HEK293 (cell line): ENCODE data around the gene DNAJC3.
A peak's percentile ranks its signal among the peaks of the same experiment; 100 is the strongest.

Experiments
- FEZF1 ChIP-seq: fragments of 450-650 bp; formaldehyde crosslinking; IDR thresholded peaks from 2 replicates; pipeline ENCODE4 v1.5.1; 2016; ENCODE audit warnings: missing biosample characterization, missing genetic modification characterization
- GLIS1 ChIP-seq: fragments of 450-650 bp; formaldehyde crosslinking; IDR thresholded peaks from 2 replicates; pipeline ENCODE4 v1.5.1; 2016; ENCODE audit warnings: missing biosample characterization, missing genetic modification characterization
- RBAK ChIP-seq: fragments of 450-650 bp; formaldehyde crosslinking; IDR thresholded peaks from 2 replicates; pipeline ENCODE4 v1.5.1; 2016; ENCODE audit warnings: missing biosample characterization, missing genetic modification characterization
- TRIM28 ChIP-seq: IDR thresholded peaks from 2 replicates; pipeline ENCODE4 v1.6.1; 2011; ENCODE audit warnings: low read length, control low read depth, borderline replicate concordance
- ZBTB48 ChIP-seq: fragments of 450-650 bp; formaldehyde crosslinking; IDR thresholded peaks from 2 replicates; pipeline ENCODE4 v1.5.1; 2016; ENCODE audit warnings: missing biosample characterization, missing genetic modification characterization
- ZEB2 ChIP-seq: fragments of 450-650 bp; formaldehyde crosslinking; IDR thresholded peaks from 2 replicates; pipeline ENCODE4 v1.5.1; 2016; ENCODE audit warnings: missing biosample characterization, missing genetic modification characterization
- ZFP69B ChIP-seq: fragments of 450-650 bp; formaldehyde crosslinking; IDR thresholded peaks from 2 replicates; pipeline ENCODE4 v1.5.1; 2016; ENCODE audit warnings: missing biosample characterization, missing genetic modification characterization
- ZNF133 ChIP-seq: fragments of 450-650 bp; formaldehyde crosslinking; IDR thresholded peaks from 2 replicates; pipeline ENCODE4 v1.5.1; 2016; ENCODE audit warnings: missing biosample characterization, missing genetic modification characterization
- ZNF146 ChIP-seq: fragments of 450-650 bp; formaldehyde crosslinking; IDR thresholded peaks from 2 replicates; pipeline ENCODE4 v1.5.1; 2016; ENCODE audit warnings: missing biosample characterization, missing genetic modification characterization
- ZNF157 ChIP-seq: fragments of 450-650 bp; formaldehyde crosslinking; IDR thresholded peaks from 2 replicates; pipeline ENCODE4 v1.5.1; 2016; ENCODE audit warnings: missing biosample characterization, missing genetic modification characterization
- ZNF174 ChIP-seq: fragments of 450-650 bp; formaldehyde crosslinking; IDR thresholded peaks from 2 replicates; pipeline ENCODE4 v1.5.0; 2017; ENCODE audit warnings: missing biosample characterization, mild to moderate bottlenecking, missing genetic modification characterization
- ZNF23 ChIP-seq: fragments of 450-650 bp; formaldehyde crosslinking; IDR thresholded peaks from 2 replicates; pipeline ENCODE4 v1.5.1; 2016; ENCODE audit warnings: missing biosample characterization, missing genetic modification characterization, borderline replicate concordance
- ZNF423 ChIP-seq: fragments of 450-650 bp; formaldehyde crosslinking; IDR thresholded peaks from 2 replicates; pipeline ENCODE4 v1.5.1; 2016; ENCODE audit warnings: missing biosample characterization, missing genetic modification characterization
- ZNF433 ChIP-seq: fragments of 450-650 bp; formaldehyde crosslinking; IDR thresholded peaks from 2 replicates; pipeline ENCODE4 v1.5.1; 2016; ENCODE audit warnings: missing biosample characterization, missing genetic modification characterization, low read depth
- ZNF596 ChIP-seq: fragments of 450-650 bp; IDR thresholded peaks from 2 replicates; pipeline ENCODE4 v1.5.0; 2018; ENCODE audit warnings: missing biosample characterization, mild to moderate bottlenecking, missing genetic modification characterization, moderate library complexity
- ZNF629 ChIP-seq: fragments of 450-650 bp; formaldehyde crosslinking; IDR thresholded peaks from 2 replicates; pipeline ENCODE4 v1.5.1; 2017; ENCODE audit warnings: missing biosample characterization, missing genetic modification characterization
- ZNF658 ChIP-seq: fragments of 450-650 bp; formaldehyde crosslinking; IDR thresholded peaks from 2 replicates; pipeline ENCODE4; 2016; ENCODE audit warnings: missing biosample characterization, missing genetic modification characterization
- ZNF660 ChIP-seq: fragments of 450-650 bp; IDR thresholded peaks from 2 replicates; pipeline ENCODE4 v1.5.1; 2018; ENCODE audit warnings: missing biosample characterization, mild to moderate bottlenecking, missing genetic modification characterization
- ZNF701 ChIP-seq: fragments of 450-650 bp; formaldehyde crosslinking; IDR thresholded peaks from 2 replicates; pipeline ENCODE4 v1.5.1; 2016; ENCODE audit warnings: missing biosample characterization, missing genetic modification characterization
- ZNF76 ChIP-seq: fragments of 450-650 bp; formaldehyde crosslinking; IDR thresholded peaks from 2 replicates; pipeline ENCODE4; 2016; ENCODE audit warnings: low read depth, missing biosample characterization, missing genetic modification characterization, borderline replicate concordance
- ZNF792 ChIP-seq: fragments of 450-650 bp; formaldehyde crosslinking; IDR thresholded peaks from 2 replicates; pipeline ENCODE4 v1.5.1; 2016; ENCODE audit warnings: missing biosample characterization, missing genetic modification characterization
- ZSCAN30 ChIP-seq: fragments of 450-650 bp; IDR thresholded peaks from 2 replicates; pipeline ENCODE4 v1.5.1; 2018; ENCODE audit warnings: missing biosample characterization, mild to moderate bottlenecking, missing genetic modification characterization, moderate library complexity
- TF ChIP-seq, protein P1 (sequence below): fragments of 450-650 bp; formaldehyde crosslinking; optimal IDR thresholded peaks from 2 replicates; pipeline ENCODE3; 2016; ENCODE audit warnings: missing biosample characterization, mild to moderate bottlenecking, missing genetic modification characterization
- TF ChIP-seq, protein P2 (sequence below): fragments of 450-650 bp; formaldehyde crosslinking; IDR thresholded peaks from 2 replicates; pipeline ENCODE4 v1.5.1; 2016; ENCODE audit warnings: missing biosample characterization, missing genetic modification characterization
- TF ChIP-seq, protein P3 (sequence below): fragments of 450-650 bp; formaldehyde crosslinking; IDR thresholded peaks from 2 replicates; pipeline ENCODE4 v1.5.1; 2016; ENCODE audit warnings: missing biosample characterization, missing genetic modification characterization
- TF ChIP-seq, protein P4 (sequence below): fragments of 450-650 bp; formaldehyde crosslinking; IDR thresholded peaks from 2 replicates; pipeline ENCODE4 v1.5.1; 2016; ENCODE audit warnings: missing biosample characterization, missing genetic modification characterization
- TF ChIP-seq, protein P5 (sequence below): fragments of 450-650 bp; formaldehyde crosslinking; IDR thresholded peaks from 2 replicates; pipeline ENCODE4 v1.5.1; 2016; ENCODE audit warnings: missing biosample characterization, missing genetic modification characterization

The DNAJC3 gene

DNA sequence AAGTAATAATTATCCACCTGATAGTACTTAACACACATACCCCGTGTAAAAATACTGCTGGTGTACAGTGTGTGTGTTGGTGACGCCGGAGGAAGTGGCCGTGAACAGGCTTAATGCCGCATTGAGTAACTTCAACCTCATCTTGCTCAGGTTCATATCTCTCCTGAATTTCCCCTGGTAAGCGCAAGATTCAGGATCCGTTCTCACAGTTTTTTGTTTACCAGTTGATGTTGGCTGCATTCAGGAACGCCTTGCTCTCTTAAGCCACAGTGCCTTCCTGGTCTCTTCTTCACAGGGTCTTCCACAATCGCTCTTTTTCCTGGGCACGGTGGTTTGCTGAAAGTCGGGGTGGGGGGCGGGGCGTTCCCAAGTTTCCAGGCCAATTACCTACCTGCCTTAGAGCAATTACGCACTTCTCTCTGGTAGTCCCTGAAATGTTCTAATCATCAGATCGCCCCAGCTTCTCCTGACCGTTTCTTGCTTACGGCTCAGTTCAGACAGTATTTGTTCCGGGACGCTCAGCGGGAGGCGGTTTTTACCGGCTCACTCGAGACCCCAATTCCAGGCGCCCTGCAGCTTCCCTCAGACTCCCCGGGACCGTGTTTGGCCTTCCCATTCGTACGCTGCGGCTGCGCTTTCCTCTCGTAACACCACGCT is 706 bp upstream of the DNAJC3 start (continued):
- TF ChIP-seq, protein P1, sequence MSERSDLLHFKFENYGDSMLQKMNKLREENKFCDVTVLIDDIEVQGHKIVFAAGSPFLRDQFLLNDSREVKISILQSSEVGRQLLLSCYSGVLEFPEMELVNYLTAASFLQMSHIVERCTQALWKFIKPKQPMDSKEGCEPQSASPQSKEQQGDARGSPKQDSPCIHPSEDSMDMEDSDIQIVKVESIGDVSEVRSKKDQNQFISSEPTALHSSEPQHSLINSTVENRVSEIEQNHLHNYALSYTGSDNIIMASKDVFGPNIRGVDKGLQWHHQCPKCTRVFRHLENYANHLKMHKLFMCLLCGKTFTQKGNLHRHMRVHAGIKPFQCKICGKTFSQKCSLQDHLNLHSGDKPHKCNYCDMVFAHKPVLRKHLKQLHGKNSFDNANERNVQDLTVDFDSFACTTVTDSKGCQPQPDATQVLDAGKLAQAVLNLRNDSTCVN (tag by site-specific recombination): no peak
- TF ChIP-seq, protein P2, sequence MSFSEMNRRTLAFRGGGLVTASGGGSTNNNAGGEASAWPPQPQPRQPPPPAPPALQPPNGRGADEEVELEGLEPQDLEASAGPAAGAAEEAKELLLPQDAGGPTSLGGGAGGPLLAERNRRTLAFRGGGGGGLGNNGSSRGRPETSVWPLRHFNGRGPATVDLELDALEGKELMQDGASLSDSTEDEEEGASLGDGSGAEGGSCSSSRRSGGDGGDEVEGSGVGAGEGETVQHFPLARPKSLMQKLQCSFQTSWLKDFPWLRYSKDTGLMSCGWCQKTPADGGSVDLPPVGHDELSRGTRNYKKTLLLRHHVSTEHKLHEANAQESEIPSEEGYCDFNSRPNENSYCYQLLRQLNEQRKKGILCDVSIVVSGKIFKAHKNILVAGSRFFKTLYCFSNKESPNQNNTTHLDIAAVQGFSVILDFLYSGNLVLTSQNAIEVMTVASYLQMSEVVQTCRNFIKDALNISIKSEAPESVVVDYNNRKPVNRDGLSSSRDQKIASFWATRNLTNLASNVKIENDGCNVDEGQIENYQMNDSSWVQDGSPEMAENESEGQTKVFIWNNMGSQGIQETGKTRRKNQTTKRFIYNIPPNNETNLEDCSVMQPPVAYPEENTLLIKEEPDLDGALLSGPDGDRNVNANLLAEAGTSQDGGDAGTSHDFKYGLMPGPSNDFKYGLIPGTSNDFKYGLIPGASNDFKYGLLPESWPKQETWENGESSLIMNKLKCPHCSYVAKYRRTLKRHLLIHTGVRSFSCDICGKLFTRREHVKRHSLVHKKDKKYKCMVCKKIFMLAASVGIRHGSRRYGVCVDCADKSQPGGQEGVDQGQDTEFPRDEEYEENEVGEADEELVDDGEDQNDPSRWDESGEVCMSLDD (tag by site-specific recombination): peak; percentile 62
- no peak for TF ChIP-seq RBAK
- TF ChIP-seq ZNF146 (tag by site-specific recombination): 0 out of 2 replicates have a peak, but pooled peaks have one; percentile 17
- TF ChIP-seq ZNF133 (tag by site-specific recombination): no peak
- 0 out of 2 replicates have a peak, but pooled peaks have one; percentile 61 for TF ChIP-seq ZSCAN30 (tag by site-specific recombination)
- TF ChIP-seq ZBTB48 (tag by site-specific recombination): peak; percentile 45; the same call in 1 of the 2 replicates
- TF ChIP-seq ZNF792 (tag by site-specific recombination): no peak
- no peak for TF ChIP-seq ZNF23
- TF ChIP-seq ZNF433 (tag by site-specific recombination): no peak
- no peak for TF ChIP-seq ZNF596 (tag by site-specific recombination)
- no peak for TF ChIP-seq ZNF658 (tag by site-specific recombination)
- TF ChIP-seq, protein P3, sequence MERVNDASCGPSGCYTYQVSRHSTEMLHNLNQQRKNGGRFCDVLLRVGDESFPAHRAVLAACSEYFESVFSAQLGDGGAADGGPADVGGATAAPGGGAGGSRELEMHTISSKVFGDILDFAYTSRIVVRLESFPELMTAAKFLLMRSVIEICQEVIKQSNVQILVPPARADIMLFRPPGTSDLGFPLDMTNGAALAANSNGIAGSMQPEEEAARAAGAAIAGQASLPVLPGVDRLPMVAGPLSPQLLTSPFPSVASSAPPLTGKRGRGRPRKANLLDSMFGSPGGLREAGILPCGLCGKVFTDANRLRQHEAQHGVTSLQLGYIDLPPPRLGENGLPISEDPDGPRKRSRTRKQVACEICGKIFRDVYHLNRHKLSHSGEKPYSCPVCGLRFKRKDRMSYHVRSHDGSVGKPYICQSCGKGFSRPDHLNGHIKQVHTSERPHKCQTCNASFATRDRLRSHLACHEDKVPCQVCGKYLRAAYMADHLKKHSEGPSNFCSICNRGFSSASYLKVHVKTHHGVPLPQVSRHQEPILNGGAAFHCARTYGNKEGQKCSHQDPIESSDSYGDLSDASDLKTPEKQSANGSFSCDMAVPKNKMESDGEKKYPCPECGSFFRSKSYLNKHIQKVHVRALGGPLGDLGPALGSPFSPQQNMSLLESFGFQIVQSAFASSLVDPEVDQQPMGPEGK: peak; percentile 60
- TF ChIP-seq ZNF157: no peak
- no peak for TF ChIP-seq ZNF174 (tag by site-specific recombination)
- TF ChIP-seq ZFP69B (tag by site-specific recombination): peak; percentile 67; the same call in 1 of the 2 replicates
- TF ChIP-seq FEZF1 (tag by site-specific recombination): peak; percentile 32; the same call in 1 of the 2 replicates
- TF ChIP-seq ZNF701 (tag by site-specific recombination): no peak
- peak; percentile 50 for TF ChIP-seq ZNF629 (tag by site-specific recombination)
- TF ChIP-seq TRIM28: no peak
- peak; percentile 69 for TF ChIP-seq ZNF660 (tag by site-specific recombination)
- TF ChIP-seq, protein P4, sequence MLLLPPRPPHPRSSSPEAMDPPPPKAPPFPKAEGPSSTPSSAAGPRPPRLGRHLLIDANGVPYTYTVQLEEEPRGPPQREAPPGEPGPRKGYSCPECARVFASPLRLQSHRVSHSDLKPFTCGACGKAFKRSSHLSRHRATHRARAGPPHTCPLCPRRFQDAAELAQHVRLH (tag by site-specific recombination): peak; percentile 58
- 0 out of 2 replicates have a peak, but pooled peaks have one; percentile 45 for TF ChIP-seq ZNF423 (tag by site-specific recombination)
- TF ChIP-seq, protein P5, sequence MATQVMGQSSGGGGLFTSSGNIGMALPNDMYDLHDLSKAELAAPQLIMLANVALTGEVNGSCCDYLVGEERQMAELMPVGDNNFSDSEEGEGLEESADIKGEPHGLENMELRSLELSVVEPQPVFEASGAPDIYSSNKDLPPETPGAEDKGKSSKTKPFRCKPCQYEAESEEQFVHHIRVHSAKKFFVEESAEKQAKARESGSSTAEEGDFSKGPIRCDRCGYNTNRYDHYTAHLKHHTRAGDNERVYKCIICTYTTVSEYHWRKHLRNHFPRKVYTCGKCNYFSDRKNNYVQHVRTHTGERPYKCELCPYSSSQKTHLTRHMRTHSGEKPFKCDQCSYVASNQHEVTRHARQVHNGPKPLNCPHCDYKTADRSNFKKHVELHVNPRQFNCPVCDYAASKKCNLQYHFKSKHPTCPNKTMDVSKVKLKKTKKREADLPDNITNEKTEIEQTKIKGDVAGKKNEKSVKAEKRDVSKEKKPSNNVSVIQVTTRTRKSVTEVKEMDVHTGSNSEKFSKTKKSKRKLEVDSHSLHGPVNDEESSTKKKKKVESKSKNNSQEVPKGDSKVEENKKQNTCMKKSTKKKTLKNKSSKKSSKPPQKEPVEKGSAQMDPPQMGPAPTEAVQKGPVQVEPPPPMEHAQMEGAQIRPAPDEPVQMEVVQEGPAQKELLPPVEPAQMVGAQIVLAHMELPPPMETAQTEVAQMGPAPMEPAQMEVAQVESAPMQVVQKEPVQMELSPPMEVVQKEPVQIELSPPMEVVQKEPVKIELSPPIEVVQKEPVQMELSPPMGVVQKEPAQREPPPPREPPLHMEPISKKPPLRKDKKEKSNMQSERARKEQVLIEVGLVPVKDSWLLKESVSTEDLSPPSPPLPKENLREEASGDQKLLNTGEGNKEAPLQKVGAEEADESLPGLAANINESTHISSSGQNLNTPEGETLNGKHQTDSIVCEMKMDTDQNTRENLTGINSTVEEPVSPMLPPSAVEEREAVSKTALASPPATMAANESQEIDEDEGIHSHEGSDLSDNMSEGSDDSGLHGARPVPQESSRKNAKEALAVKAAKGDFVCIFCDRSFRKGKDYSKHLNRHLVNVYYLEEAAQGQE (tag by site-specific recombination): peak; percentile 51; the same call in 1 of the 2 replicates
- peak; percentile 62 for TF ChIP-seq GLIS1 (tag by site-specific recombination)
- peak; percentile 81; the same call in 1 of the 2 replicates for TF ChIP-seq ZEB2 (tag by site-specific recombination)
- TF ChIP-seq ZNF76 (tag by site-specific recombination): 0 out of 2 replicates have a peak, but pooled peaks have one; percentile 38
